Mesenteric fat pad (tissue), 1 donor: ENCODE data around the gene MIF. TPM values are rescaled to one million over a fixed set of nuclear protein-coding genes. Genes with fewer than 3 reads are reported as not detected.

Experiments
- DNase-seq: peaks from one replicate; pipeline ENCODE4 v3.0.0-alpha.2; 2020; ENCODE audit warnings: low spot score
- total RNA-seq: library from RNA; stranded (reverse); fragmentation: NEBNext Ultra II Directional; extraction: Animal tissue kit (Norgen Biotek cat#: 25700); gene quantifications from one replicate; pipeline ENCODE4 v1.2.1, GENCODE V29; 2021
- donor health status: DM: yes; HTN: yes; CAD: no.

MIF gene
- total RNA-seq, 1 donor from 2014 or later, result 319 TPM

- no peak for DNase-seq
These were observed 18.4 kb upstream of the MIF start for GRCh38 chr22:23875801-23876200.

GRCh38 chr22:23877566-23877965 is 16.6 kb upstream of the MIF start:
- no peak for DNase-seq

- no peak for DNase-seq
These were observed 16.0 kb upstream of the MIF start for GRCh38 chr22:23878219-23878618.

GRCh38 chr22:23882370-23882769 is 11.8 kb upstream of the MIF start:
- no peak for DNase-seq

- DNase-seq, result no peak
These were observed 10.5 kb upstream of the MIF start for GRCh38 chr22:23883658-23884057.

- DNase-seq, result no peak
These were observed 10.0 kb upstream of the MIF start for GRCh38 chr22:23884140-23884539.

- DNase-seq, result no peak
These were observed 5.4 kb upstream of the MIF start for GRCh38 chr22:23888615-23889401.

- no peak for DNase-seq
These were observed 4.6 kb upstream of the MIF start for GRCh38 chr22:23889620-23890019.

GRCh38 chr22:23891726-23892125 is 2.5 kb upstream of the MIF start:
- no peak for DNase-seq

GRCh38 chr22:23892130-23892529 is 2.1 kb upstream of the MIF start:
- no peak for DNase-seq

GRCh38 chr22:23892706-23893105 is 1.5 kb upstream of the MIF start:
- no peak for DNase-seq

GRCh38 chr22:23893121-23893944 is 850 bp upstream of the MIF start:
- no peak for DNase-seq

- no peak for DNase-seq
These were observed 771 bp downstream of the MIF start for GRCh38 chr22:23894710-23895598.

GRCh38 chr22:23895599-23896144 is 1.5 kb downstream of the MIF start:
- no peak for DNase-seq

- DNase-seq, result no peak
These were observed 2.0 kb downstream of the MIF start for GRCh38 chr22:23896166-23896522.

GRCh38 chr22:23896523-23897186 is 2.5 kb downstream of the MIF start:
- DNase-seq, result no peak

- no peak for DNase-seq
These were observed 3.1 kb downstream of the MIF start for GRCh38 chr22:23897320-23897719.

GRCh38 chr22:23898006-23898974 is 4.1 kb downstream of the MIF start:
- DNase-seq, result no peak

- no peak for DNase-seq
These were observed 5.0 kb downstream of the MIF start for GRCh38 chr22:23899042-23899745.
